HG03095 (cell line): ENCODE data around the gene TMEFF2.
"Not testable (repeated sequence)": the region's sequence is repeated elsewhere in the genome, so short reads cannot be mapped to it uniquely, and the experiment has no call there.

Source experiments
- ATAC-seq: cut with Tn5 transposase; IDR thresholded peaks from one replicate; pipeline ENCODE4 v1.9.1; 2021; ENCODE audit warnings: moderate library complexity; ENCODE audit not compliant: unreplicated experiment

The TMEFF2 gene

GRCh38 chr2:192130312-192130711 is 64.4 kb downstream of the TMEFF2 start:
- ATAC-seq: not testable (repeated sequence)

- ATAC-seq: no peak
These were observed 66.1 kb downstream of the TMEFF2 start for GRCh38 chr2:192128655-192129054.

GRCh38 chr2:192127434-192127833 is 67.3 kb downstream of the TMEFF2 start:
- ATAC-seq: no peak

GRCh38 chr2:192126912-192127311 is 67.8 kb downstream of the TMEFF2 start:
- ATAC-seq: no peak

- ATAC-seq: no peak
These were observed 68.3 kb downstream of the TMEFF2 start for GRCh38 chr2:192126426-192126825.

- ATAC-seq: no peak
These were observed 70.2 kb downstream of the TMEFF2 start for GRCh38 chr2:192124571-192124970.

- ATAC-seq: no peak
These were observed 70.9 kb downstream of the TMEFF2 start for GRCh38 chr2:192123847-192124246.

GRCh38 chr2:192122946-192123345 is 71.8 kb downstream of the TMEFF2 start:
- ATAC-seq: no peak

- ATAC-seq: no peak
These were observed 72.6 kb downstream of the TMEFF2 start for GRCh38 chr2:192122141-192122540.

GRCh38 chr2:192119536-192119935 is 75.2 kb downstream of the TMEFF2 start:
- ATAC-seq: no peak

GRCh38 chr2:192117705-192118104 is 77.0 kb downstream of the TMEFF2 start:
- ATAC-seq: no peak

- ATAC-seq: not testable (repeated sequence)
These were observed 83.2 kb downstream of the TMEFF2 start for GRCh38 chr2:192111536-192111935.

GRCh38 chr2:192099742-192100141 is 95.0 kb downstream of the TMEFF2 start:
- no peak for ATAC-seq

- no peak for ATAC-seq
These were observed 95.8 kb downstream of the TMEFF2 start for GRCh38 chr2:192098814-192099491.

- no peak for ATAC-seq
These were observed 103.3 kb downstream of the TMEFF2 start for GRCh38 chr2:192091476-192091875.

- ATAC-seq: no peak
These were observed 103.8 kb downstream of the TMEFF2 start for GRCh38 chr2:192090911-192091310.

- ATAC-seq: no peak
These were observed 107.3 kb downstream of the TMEFF2 start for GRCh38 chr2:192087398-192087958.

GRCh38 chr2:192082121-192082520 is 112.6 kb downstream of the TMEFF2 start:
- ATAC-seq: no peak

GRCh38 chr2:192080096-192080495 is 114.6 kb downstream of the TMEFF2 start:
- not testable (repeated sequence) for ATAC-seq

GRCh38 chr2:192073878-192074277 is 120.9 kb downstream of the TMEFF2 start:
- no peak for ATAC-seq

- ATAC-seq: no peak
These were observed 122.0 kb downstream of the TMEFF2 start for GRCh38 chr2:192072778-192073177.

GRCh38 chr2:192072261-192072660 is 122.5 kb downstream of the TMEFF2 start:
- ATAC-seq: no peak

- ATAC-seq: no peak
These were observed 124.6 kb downstream of the TMEFF2 start for GRCh38 chr2:192070099-192070498.
